OCI-LY3 (cell line): ENCODE measurements around the gene DUSP10.

Experiments
- EZH2phosphoT487 ChIP-seq: fragments of 200-600 bp; shearing (Covaris generic); IDR thresholded peaks from 2 replicates; pipeline ENCODE4 v1.6.1; 2018; ENCODE audit warnings: antibody characterized with exemption, mixed run types, low read depth
- TF ChIP-seq, protein P1 (sequence below): fragments of 200-600, 300-600 bp; sonication (generic); IDR thresholded peaks from 2 replicates; pipeline ENCODE4 v1.5.1; 2014; ENCODE audit warnings: antibody characterized with exemption, low read length, low read depth

DNA sequence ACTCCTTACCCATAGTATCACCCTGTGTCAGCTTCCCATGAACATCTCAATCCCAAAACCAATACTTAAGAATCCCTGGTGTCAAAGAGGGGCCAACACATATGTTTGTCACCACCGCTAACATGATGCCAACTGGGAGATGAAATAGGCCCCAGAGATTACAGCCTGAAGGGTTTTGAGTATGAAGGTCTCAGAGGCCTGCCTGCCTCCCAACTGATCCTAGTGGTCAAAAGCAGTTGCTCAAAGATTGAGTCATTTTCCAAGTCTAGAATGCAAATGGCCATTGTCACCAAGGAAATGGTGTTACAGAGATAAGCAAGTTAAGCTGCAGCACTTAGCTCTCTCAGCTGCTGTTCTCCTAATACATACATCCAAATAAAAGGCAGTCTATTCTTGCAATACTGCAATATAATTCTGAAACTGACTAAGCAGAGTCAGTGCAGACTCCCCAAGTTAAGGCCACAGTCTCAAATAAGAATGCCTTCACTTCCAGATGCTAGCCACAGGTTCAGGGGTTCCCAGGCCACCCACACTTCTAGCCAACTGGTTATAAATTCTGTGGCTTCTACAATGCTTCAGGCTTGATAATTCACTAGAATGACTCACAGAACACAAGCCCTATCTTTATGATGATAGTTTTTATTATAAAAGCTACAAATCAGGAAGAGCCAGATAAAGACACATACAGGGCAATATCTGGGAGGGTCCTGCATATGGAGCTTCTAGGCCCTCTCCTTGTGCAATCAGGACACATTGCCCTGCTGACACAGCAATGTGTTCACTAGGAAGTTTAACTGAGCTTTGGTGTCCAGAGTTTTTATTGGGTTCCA lies 18.7 kb downstream of the DUSP10 start:
- TF ChIP-seq, protein P1, sequence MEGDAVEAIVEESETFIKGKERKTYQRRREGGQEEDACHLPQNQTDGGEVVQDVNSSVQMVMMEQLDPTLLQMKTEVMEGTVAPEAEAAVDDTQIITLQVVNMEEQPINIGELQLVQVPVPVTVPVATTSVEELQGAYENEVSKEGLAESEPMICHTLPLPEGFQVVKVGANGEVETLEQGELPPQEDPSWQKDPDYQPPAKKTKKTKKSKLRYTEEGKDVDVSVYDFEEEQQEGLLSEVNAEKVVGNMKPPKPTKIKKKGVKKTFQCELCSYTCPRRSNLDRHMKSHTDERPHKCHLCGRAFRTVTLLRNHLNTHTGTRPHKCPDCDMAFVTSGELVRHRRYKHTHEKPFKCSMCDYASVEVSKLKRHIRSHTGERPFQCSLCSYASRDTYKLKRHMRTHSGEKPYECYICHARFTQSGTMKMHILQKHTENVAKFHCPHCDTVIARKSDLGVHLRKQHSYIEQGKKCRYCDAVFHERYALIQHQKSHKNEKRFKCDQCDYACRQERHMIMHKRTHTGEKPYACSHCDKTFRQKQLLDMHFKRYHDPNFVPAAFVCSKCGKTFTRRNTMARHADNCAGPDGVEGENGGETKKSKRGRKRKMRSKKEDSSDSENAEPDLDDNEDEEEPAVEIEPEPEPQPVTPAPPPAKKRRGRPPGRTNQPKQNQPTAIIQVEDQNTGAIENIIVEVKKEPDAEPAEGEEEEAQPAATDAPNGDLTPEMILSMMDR: no peak
- TF ChIP-seq EZH2phosphoT487: no peak
